Measurements from ENCODE around the gene NSFL1C.

DNA sequence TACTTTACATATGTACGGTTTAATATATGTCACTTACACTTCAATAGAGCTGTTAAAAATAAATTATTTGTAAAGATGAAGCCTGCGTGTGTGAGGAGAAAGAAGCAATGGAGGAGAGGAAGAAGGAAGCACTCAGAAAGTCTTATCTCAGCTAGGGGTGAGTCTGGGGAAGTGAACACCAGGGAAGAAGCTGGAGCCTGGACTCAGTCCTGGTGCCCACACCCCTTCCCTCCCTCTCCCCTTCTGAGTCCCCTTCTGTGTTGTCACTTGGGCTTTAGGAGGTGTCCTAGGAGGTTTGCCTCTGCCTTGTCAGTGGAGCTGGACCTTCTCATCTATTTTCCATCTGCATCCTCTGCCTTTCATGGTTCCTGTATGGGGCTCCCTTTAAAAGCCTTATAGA, 22.7 kb upstream of the NSFL1C start:
- TF ChIP-seq, protein P1, sequence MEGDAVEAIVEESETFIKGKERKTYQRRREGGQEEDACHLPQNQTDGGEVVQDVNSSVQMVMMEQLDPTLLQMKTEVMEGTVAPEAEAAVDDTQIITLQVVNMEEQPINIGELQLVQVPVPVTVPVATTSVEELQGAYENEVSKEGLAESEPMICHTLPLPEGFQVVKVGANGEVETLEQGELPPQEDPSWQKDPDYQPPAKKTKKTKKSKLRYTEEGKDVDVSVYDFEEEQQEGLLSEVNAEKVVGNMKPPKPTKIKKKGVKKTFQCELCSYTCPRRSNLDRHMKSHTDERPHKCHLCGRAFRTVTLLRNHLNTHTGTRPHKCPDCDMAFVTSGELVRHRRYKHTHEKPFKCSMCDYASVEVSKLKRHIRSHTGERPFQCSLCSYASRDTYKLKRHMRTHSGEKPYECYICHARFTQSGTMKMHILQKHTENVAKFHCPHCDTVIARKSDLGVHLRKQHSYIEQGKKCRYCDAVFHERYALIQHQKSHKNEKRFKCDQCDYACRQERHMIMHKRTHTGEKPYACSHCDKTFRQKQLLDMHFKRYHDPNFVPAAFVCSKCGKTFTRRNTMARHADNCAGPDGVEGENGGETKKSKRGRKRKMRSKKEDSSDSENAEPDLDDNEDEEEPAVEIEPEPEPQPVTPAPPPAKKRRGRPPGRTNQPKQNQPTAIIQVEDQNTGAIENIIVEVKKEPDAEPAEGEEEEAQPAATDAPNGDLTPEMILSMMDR (IDR thresholded peaks at IDR 0.05) = no peak
- TF ChIP-seq ZFX (IDR thresholded peaks at IDR 0.05; ENCODE audit: borderline replicate concordance) = no peak
